Colonic mucosa (tissue), 4 donors: Measurements from ENCODE around the gene CMIP. TPM values are rescaled to one million over a fixed set of nuclear protein-coding genes. Genes with fewer than 3 reads are reported as not detected.

Experiments
- DNase-seq: peaks from one replicate; pipeline ENCODE4 v3.0.0-alpha.2; 2020
- H3K27ac ChIP-seq: fragments of 200-600 bp; one replicate; pipeline ENCODE4 v1.8.0; 2021
- H3K27me3 ChIP-seq: fragments of 200-600 bp; one replicate; pipeline ENCODE4 v1.8.0; 2021
- H3K36me3 ChIP-seq: fragments of 200-600 bp; one replicate; pipeline ENCODE4 v1.8.0; 2021
- H3K4me1 ChIP-seq: fragments of 200-600 bp; one replicate; pipeline ENCODE4 v1.8.0; 2021; ENCODE audit warnings: mild to moderate bottlenecking
- H3K4me3 ChIP-seq: fragments of 200-600 bp; one replicate; pipeline ENCODE4 v1.8.0; 2021
- H3K9ac ChIP-seq, 2 donors: one replicate each; pipeline ENCODE4 v1.7.0; 2013; ENCODE audit warnings: control low read depth in 2 of 2, low read depth in 2 of 2, low read length in 2 of 2
- H3K9me3 ChIP-seq: fragments of 200-600 bp; one replicate; pipeline ENCODE4 v1.8.0; 2021
- CTCF ChIP-seq: fragments of 200-600 bp; IDR thresholded peaks from one replicate; pipeline ENCODE4 v1.8.0; 2022; ENCODE audit warnings: antibody characterized with exemption, mild to moderate bottlenecking
- intact Hi-C: fragments of 100-400 bp; cut with DNase I; formaldehyde crosslinking; loops from one replicate; pipeline ENCODE4 v1.14.1; 2022
- total RNA-seq, 2 donors: library from RNA; stranded (reverse); fragmentation: NEBNext Ultra II Directional in 1 of 2; extraction: Animal tissue kit (Norgen Biotek cat#: 25700) in 1 of 2; gene quantifications; one replicate each; pipeline ENCODE4 v1.2.1, GENCODE V29; 2021
- donor health status: healthy.
- donor health status: DM: no; HTN: no; CAD: no.
- donor health status: DM: no; HTN: no; CAD: no.

The CMIP gene
- total RNA-seq, 2 donors from 2014 or later = 83.4 to 107 TPM

- Histone ChIP-seq H3K9ac (no peak overlapping the region), H3K9me3 (no peaks in the 10 kb centered on the region), H3K27me3 (no peaks in the 10 kb centered on the region), H3K4me3 (no peak overlapping the region), H3K4me1 (no peaks in the 10 kb centered on the region), H3K27ac (no peak overlapping the region), H3K36me3 (no peaks in the 10 kb centered on the region)
- intact Hi-C loops = no loop called here
- TF ChIP-seq CTCF = no peak
- DNase-seq = no peak
Observed at GRCh38 chr16:81744385-81744784, 299.8 kb downstream of the CMIP start.

- H3K9ac ChIP-seq = no peak overlapping the region
- intact Hi-C loops = no loop called here
- no peaks in the 10 kb centered on the region for H3K9me3 ChIP-seq
- H3K27ac ChIP-seq = no peak overlapping the region
- no peak overlapping the region for H3K4me3 ChIP-seq
- no peak for TF ChIP-seq CTCF
- no peak for DNase-seq
- H3K27me3 ChIP-seq = no peaks in the 10 kb centered on the region
- H3K4me1 ChIP-seq = no peaks in the 10 kb centered on the region
- no peaks in the 10 kb centered on the region for H3K36me3 ChIP-seq
Observed at GRCh38 chr16:81744911-81745310, 300.3 kb downstream of the CMIP start.

GRCh38 chr16:81745704-81746558 is 301.3 kb downstream of the CMIP start:
- H3K9ac ChIP-seq = peak overlapping the region in 1 of 2 donors; percentile 0
- peak overlapping the region; percentile 23 for H3K4me3 ChIP-seq
- no peaks in the 10 kb centered on the region for H3K27me3 ChIP-seq
- DNase-seq = peak; percentile 78
- TF ChIP-seq CTCF = no peak
- H3K9me3 ChIP-seq = no peaks in the 10 kb centered on the region
- intact Hi-C loops = no loop called here
- H3K27ac ChIP-seq = no peak overlapping the region
- no peaks in the 10 kb centered on the region for H3K4me1 ChIP-seq
- no peaks in the 10 kb centered on the region for H3K36me3 ChIP-seq

- peak overlapping the region; percentile 23 for H3K4me3 ChIP-seq
- no peak overlapping the region for H3K27ac ChIP-seq
- intact Hi-C loops = no loop called here
Observed at GRCh38 chr16:81746566-81746965, 302.0 kb downstream of the CMIP start.

GRCh38 chr16:81748476-81749198 is 304.0 kb downstream of the CMIP start:
- DNase-seq = no peak
- Histone ChIP-seq H3K36me3 (no peaks in the 10 kb centered on the region), H3K4me3 (no peak overlapping the region), H3K9ac (no peak overlapping the region), H3K4me1 (no peaks in the 10 kb centered on the region), H3K9me3 (no peaks in the 10 kb centered on the region), H3K27ac (no peak overlapping the region), H3K27me3 (no peaks in the 10 kb centered on the region)
- intact Hi-C loops = no loop called here
- TF ChIP-seq CTCF = no peak

More at GRCh38 chr16:81746566-81746965, 302.0 kb downstream of the CMIP start:
- no peak for DNase-seq
- Histone ChIP-seq H3K9ac (no peak overlapping the region), H3K27me3 (no peaks in the 10 kb centered on the region), H3K36me3 (no peaks in the 10 kb centered on the region), H3K9me3 (no peaks in the 10 kb centered on the region), H3K4me1 (no peaks in the 10 kb centered on the region)
- no peak for TF ChIP-seq CTCF
